Natural killer cell (primary cell): ENCODE measurements around the gene RTP5. TPM values are rescaled to one million over a fixed set of nuclear protein-coding genes. Genes with fewer than 3 reads are reported as not detected.
A peak's percentile ranks its signal among the peaks of the same experiment; 100 is the strongest.

Experiments
- ATAC-seq, 3 donors: fragments of 150-1000 bp in 2 of 3; fragments of 200-7000 bp in 1 of 3; cut with Tn5 transposase; 1 replicate in 1 of 3; 2 replicates in 2 of 3; pipeline ENCODE4 v1.10.0; 2021; ENCODE audit warnings: mild to moderate bottlenecking in 2 of 3, moderate library complexity in 2 of 3
- DNase-seq, 2 donors: peaks; one replicate each; pipeline versions ENCODE4 v3.0.0 to v3.0.0-alpha.2; 2013 to 2021; ENCODE audit warnings: mixed read lengths in 1 of 2
- H3K27ac ChIP-seq: one replicate; pipeline ENCODE4 v1.5.1; 2013; ENCODE audit warnings: mild to moderate bottlenecking, low read length
- H3K27me3 ChIP-seq: one replicate; pipeline ENCODE4 v1.6.1; 2013; ENCODE audit warnings: low read length; ENCODE audit not compliant: control insufficient read depth, insufficient read depth
- H3K36me3 ChIP-seq: one replicate; pipeline ENCODE4 v1.6.1; 2013; ENCODE audit warnings: low read length; ENCODE audit not compliant: control insufficient read depth, insufficient read depth
- H3K4me1 ChIP-seq: one replicate; pipeline ENCODE4 v1.6.1; 2013; ENCODE audit warnings: low read length; ENCODE audit not compliant: control insufficient read depth, insufficient read depth
- H3K4me3 ChIP-seq: one replicate; pipeline ENCODE4 v1.5.1; 2013; ENCODE audit warnings: low read length
- H3K9me3 ChIP-seq: one replicate; pipeline ENCODE4 v1.6.1; 2013; ENCODE audit warnings: low read length; ENCODE audit not compliant: control insufficient read depth, insufficient read depth
- H3K27ac Mint-ChIP-seq, 2 donors: one replicate each; pipeline ENCODE4 v1.8.0; 2022; ENCODE audit warnings: mild to moderate bottlenecking in 2 of 2, mixed read lengths in 2 of 2, moderate library complexity in 1 of 2
- H3K27me3 Mint-ChIP-seq, 2 donors: one replicate each; pipeline ENCODE4 v1.8.0; 2022; ENCODE audit warnings: low read depth in 2 of 2, mixed read lengths in 2 of 2
- H3K36me3 Mint-ChIP-seq: one replicate; pipeline ENCODE4 v1.8.0; 2022; ENCODE audit warnings: mixed read lengths
- H3K4me1 Mint-ChIP-seq, 2 donors: one replicate each; pipeline ENCODE4 v1.8.0; 2022; ENCODE audit warnings: mixed read lengths in 2 of 2
- H3K4me3 Mint-ChIP-seq: one replicate; pipeline ENCODE4 v1.8.0; 2022; ENCODE audit warnings: mild to moderate bottlenecking, moderate library complexity, mixed read lengths
- H3K9me3 Mint-ChIP-seq, 2 donors: one replicate each; pipeline ENCODE4 v1.8.0; 2022; ENCODE audit warnings: mixed read lengths in 2 of 2
- CTCF ChIP-seq: fragments of 200-600 bp; IDR thresholded peaks from one replicate; pipeline ENCODE4 v1.8.0; 2022; ENCODE audit warnings: antibody characterized with exemption
- WGBS: methylation state at CpG from one replicate; pipeline ENCODE4 v1.1.7; 2013; ENCODE audit warnings: missing lambda C conversion rate; ENCODE audit not compliant: insufficient coverage; 5-methylcytosine and 5-hydroxymethylcytosine counted together
- intact Hi-C: fragments of 100-400 bp; cut with micrococcal nuclease; formaldehyde crosslinking; loops from one replicate; pipeline ENCODE4 v1.14.2; 2022
- total RNA-seq, 4 donors: library from RNA; stranded (reverse); fragments of 120-200 nt in 1 of 4; gene quantifications; one replicate each; pipeline versions ENCODE4 v1.2.3 to v1.2.4, GENCODE V29; 2013 to 2022

The RTP5 gene
- total RNA-seq, 3 donors from 2014 or later (not counting 1 experiment from before 2014, with no cell fraction given), result 0.47 to 1.7 (median 0.68) TPM

DNA sequence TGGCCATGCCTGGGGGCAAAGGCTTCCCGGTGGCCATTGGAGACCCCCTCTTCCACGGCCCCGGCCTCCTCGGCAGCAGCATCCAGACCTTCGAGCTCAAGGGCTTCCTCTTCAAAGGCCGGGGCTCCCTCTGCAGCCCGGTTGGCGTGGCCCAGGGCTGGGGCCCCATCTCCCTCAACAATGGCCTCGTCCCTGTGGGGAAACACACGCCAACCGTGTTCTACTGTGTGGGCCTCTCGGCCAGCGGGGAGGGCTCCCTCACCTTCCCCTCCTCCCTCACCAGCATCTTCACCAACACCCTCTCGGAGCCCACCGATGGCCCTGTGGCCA, 2.7 kb downstream of the RTP5 start:
- H3K9me3 ChIP-seq, result no peaks in the 10 kb centered on the region
- no peak overlapping the region for H3K4me3 ChIP-seq
- Mint-ChIP-seq H3K27ac (peak overlapping the region in 1 of 2 donors; percentile 89), H3K9me3 (no peaks in the 10 kb centered on the region), H3K27me3 (no peaks in the 10 kb centered on the region), H3K36me3 (no peaks in the 10 kb centered on the region), H3K4me1 (peaks cover 30 to 59% of the 10 kb centered on the region in 2 donors), H3K4me3 (peak overlapping the region; percentile 49)
- no peak for ATAC-seq
- no peak for TF ChIP-seq CTCF
- no peaks in the 10 kb centered on the region for H3K36me3 ChIP-seq
- no peak overlapping the region for H3K27ac ChIP-seq
- WGBS, result 83% methylated on average over 15 of the region's 15 CpGs
- DNase-seq, result no peak
- H3K27me3 ChIP-seq, result no peaks in the 10 kb centered on the region
- H3K4me1 ChIP-seq, result peaks cover 67% of the 10 kb centered on the region
- intact Hi-C loops, result loop anchor here (10.0 kb wide), 1 partner anchor 187 kb away; the partner anchor contains the start of gene DTYMK

GRCh38 chr2:241873081-241873802, 3.7 kb downstream of the RTP5 start:
- Histone ChIP-seq H3K27me3 (no peaks in the 10 kb centered on the region), H3K4me3 (no peak overlapping the region), H3K36me3 (no peaks in the 10 kb centered on the region), H3K9me3 (no peaks in the 10 kb centered on the region), H3K4me1 (peaks cover 60% of the 10 kb centered on the region), H3K27ac (no peak overlapping the region)
- WGBS, result 93% methylated on average over 41 of the region's 54 CpGs
- intact Hi-C loops, result loop anchor here (10.0 kb wide), 1 partner anchor 188 kb away; the partner anchor contains the start of gene DTYMK
- no peak for TF ChIP-seq CTCF
- no peaks in the 10 kb centered on the region for H3K9me3 Mint-ChIP-seq
- H3K4me1 Mint-ChIP-seq, result peaks cover 27 to 50% of the 10 kb centered on the region in 2 donors
- H3K27ac Mint-ChIP-seq, result no peak overlapping the region
- no peaks in the 10 kb centered on the region for H3K27me3 Mint-ChIP-seq
- peak overlapping the region; percentile 7 for H3K4me3 Mint-ChIP-seq
- ATAC-seq, result no peak
- H3K36me3 Mint-ChIP-seq, result no peaks in the 10 kb centered on the region
- no peak for DNase-seq

DNA sequence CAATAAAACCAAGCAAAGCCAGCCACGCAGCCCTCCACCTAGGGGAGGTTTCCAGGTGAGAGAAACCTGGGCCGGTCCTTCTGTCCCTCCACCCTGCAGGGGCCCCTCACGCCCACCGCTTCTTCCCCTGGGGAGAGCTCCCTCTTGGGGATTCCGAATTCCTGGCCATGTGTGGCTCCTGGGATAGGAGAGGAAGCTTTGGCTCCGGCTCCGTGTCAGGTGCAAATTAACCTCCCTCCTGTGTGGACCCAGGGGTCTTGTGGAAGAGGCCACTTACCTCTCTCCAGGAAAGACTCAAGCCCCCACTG, 4.2 kb downstream of the RTP5 start:
- peak overlapping the region; percentile 7 for H3K4me3 Mint-ChIP-seq
- no peaks in the 10 kb centered on the region for H3K9me3 Mint-ChIP-seq
- H3K4me1 Mint-ChIP-seq, result peaks cover 22 to 45% of the 10 kb centered on the region in 2 donors
- no peak overlapping the region for H3K4me3 ChIP-seq
- H3K36me3 Mint-ChIP-seq, result no peaks in the 10 kb centered on the region
- ATAC-seq (no peak), DNase-seq (no peak)
- H3K27me3 Mint-ChIP-seq, result no peaks in the 10 kb centered on the region
- intact Hi-C loops, result loop anchor here (10.0 kb wide), 1 partner anchor 189 kb away; the partner anchor contains the start of gene DTYMK
- no peak overlapping the region for H3K27ac ChIP-seq
- no peaks in the 10 kb centered on the region for H3K27me3 ChIP-seq
- 93% methylated on average over 7 of the region's 7 CpGs for WGBS
- H3K9me3 ChIP-seq, result no peaks in the 10 kb centered on the region
- no peaks in the 10 kb centered on the region for H3K36me3 ChIP-seq
- no peak for TF ChIP-seq CTCF
- H3K27ac Mint-ChIP-seq, result no peak overlapping the region
- H3K4me1 ChIP-seq, result peaks cover 56% of the 10 kb centered on the region
